HG02610 (cell line): ENCODE data around the gene THNSL1.
"Not testable (repeated sequence)": the region's sequence is repeated elsewhere in the genome, so short reads cannot be mapped to it uniquely, and the experiment has no call there.

Experiments used
- ATAC-seq: cut with Tn5 transposase; IDR thresholded peaks from one replicate; pipeline ENCODE4 v1.9.1; 2021; ENCODE audit warnings: mild to moderate bottlenecking, moderate library complexity; ENCODE audit not compliant: unreplicated experiment

The THNSL1 gene, protein sequence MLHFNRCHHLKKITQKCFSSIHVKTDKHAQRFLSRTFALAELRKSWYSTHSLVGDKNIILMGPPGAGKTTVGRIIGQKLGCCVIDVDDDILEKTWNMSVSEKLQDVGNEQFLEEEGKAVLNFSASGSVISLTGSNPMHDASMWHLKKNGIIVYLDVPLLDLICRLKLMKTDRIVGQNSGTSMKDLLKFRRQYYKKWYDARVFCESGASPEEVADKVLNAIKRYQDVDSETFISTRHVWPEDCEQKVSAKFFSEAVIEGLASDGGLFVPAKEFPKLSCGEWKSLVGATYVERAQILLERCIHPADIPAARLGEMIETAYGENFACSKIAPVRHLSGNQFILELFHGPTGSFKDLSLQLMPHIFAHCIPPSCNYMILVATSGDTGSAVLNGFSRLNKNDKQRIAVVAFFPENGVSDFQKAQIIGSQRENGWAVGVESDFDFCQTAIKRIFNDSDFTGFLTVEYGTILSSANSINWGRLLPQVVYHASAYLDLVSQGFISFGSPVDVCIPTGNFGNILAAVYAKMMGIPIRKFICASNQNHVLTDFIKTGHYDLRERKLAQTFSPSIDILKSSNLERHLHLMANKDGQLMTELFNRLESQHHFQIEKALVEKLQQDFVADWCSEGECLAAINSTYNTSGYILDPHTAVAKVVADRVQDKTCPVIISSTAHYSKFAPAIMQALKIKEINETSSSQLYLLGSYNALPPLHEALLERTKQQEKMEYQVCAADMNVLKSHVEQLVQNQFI

DNA sequence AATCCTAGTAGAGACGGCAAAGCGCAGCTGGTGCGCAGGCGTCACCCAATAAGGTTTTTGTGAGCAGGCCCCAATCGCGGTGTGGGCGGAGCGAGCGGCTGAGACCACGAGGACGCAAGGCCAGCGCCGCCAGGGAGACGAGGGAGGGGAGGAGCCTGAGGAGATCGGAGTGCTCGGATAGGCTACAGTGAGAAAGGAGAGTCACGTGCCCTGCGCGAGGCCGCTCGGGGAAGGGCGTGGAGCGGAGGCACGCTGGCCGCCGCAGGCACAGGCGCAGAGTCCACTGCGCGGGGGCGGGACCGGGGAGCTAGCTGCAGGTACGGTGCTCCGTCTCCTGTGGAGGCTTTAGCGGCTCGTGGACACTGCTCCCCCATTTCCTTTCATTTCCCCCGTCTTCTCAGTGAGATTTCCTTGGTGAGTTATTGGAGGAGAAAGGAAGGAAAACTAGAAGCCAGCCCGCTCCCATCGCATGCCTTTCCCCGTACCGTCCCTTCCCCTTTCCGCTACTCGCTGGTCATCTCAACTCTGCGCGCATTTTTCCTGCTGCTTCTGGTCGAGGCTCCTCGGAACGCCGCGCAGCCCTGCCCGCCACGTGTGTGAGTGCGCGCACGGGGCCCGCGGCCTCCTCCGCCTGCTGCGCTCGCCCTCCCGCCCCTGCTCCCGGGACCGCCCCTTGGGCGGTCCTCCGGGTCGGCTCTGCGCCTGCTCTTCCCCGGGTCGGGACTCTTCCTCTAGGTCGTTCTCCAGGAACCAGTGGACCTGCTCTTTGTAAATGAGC, at the start of gene THNSL1:
TSS of gene THNSL1 (plus strand) at position 237 of the 778 bp plus-strand sequence. CDS start 6,612 bp downstream, outside the sequence.
- peak; percentile 98 for ATAC-seq

DNA sequence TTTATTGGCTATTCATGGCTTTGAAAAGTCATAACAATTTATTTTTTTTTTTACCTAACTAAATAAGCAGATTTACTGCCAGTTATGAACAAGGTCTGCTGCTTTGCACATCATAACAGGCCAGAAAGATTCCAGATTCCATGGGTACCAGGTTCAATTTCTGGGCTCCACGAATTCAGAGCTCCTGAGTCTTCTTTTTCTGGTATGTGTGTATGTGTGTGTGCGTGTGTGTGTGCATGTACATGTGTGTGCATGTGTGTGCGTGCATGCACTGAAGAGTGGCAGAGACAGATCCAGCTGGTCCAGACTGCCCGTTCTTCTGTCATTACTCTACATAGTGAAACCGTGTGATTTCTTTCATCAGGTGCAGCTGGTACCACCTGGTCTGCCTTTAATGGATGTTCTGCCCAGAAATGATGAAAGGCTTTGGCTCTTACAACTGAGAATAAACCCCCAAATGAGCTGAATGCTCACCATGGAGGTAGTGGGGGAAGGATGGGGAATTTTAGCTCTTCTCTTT, 49.4 kb upstream of the THNSL1 start:
- ATAC-seq, result no peak

DNA sequence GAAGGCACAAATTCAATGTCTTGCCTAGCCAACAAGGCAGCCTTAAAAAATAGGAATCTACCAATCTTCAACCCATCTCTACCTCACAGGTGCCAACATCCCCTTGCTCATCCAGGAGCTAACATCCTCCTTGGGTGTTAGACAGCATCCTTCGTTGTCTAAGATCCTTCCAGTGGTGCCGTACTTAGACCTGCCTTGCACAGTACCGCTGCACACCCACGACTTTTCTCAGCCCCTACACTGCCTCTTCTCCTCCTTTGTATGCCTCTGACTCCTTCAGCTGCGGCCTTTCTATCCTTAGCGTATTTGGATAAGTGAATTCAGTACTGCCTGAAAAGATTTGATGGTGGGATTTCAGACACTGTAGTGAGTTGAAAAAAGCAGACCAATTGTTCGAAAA, 48.1 kb upstream of the THNSL1 start:
- ATAC-seq, result no peak

DNA sequence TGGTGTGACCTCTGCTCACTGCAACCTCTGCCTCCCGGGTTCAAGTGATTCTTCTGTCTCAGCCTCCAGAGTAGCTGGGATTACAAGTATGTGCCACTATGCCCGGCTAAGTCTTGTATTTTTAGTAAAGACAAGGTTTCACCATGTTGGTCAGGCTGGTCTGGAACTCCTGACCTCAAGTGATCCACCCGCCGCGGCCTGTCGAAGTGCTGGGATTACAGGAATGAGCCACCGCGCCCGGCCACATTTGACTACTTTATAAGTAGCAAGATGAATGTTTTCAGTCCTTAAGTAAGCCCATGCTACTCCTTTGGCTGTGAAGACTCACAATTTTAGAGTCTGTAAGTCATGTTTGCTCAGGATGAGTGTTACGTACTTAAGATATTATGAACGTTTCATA, 47.5 kb upstream of the THNSL1 start:
- ATAC-seq, result not testable (repeated sequence)

DNA sequence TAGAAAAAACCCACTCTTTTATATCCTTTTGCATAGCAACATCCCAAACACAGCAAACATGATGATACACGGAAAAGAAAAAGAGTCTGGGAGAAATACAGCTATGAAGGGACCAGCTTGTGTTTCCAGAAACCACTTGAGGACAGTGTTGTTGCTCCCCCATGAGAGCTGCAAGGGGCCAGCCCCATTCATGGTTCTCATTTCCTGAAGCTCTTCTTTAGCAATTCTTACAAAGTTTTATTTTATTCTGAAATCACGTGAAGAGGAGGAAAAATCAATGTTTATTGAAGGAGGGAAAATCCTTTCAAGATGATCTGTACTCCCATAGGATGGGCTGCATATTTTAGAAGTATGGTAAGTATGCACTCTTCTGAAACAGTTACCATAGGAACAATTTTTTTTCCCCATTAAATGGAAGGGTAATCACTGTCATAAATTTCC, 46.6 kb upstream of the THNSL1 start:
- ATAC-seq, result no peak

DNA sequence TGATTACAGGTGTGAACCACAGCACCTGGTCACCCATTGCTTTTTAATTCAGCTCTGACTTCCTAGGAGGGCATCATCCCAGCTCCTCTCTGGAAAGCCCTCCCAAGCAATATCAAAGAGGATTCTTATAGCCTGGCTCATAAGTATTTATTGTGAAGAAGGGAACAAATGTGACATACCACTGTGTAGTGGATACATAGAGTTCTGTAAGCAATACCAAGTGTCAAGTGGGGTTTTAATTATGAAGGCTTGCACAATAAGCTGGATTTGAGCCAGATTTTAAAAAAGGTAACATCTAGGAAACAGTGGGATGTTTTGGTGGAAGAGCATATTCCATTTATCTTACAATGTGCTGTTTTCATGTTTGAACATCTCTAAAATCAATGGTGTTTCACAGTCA, 45.0 kb upstream of the THNSL1 start:
- ATAC-seq, result no peak

DNA sequence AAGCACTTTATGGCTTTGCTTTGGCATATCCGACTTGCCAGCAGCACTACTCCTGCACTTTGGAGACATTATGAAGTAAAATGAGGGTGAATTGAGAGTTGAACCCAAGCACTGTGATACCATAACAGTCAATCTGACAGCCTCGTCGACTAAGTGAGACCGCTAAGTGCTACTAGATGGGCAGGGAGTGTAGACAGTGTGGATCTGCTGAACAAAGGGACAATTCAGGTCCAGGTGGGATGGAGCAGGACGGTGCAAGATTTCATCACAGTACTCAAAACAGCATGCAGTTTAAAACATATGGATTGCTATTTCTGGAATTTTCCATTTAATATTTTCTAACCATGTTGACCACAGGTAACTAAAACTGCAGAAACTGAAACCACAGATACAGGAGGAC, 43.2 kb upstream of the THNSL1 start:
- no peak for ATAC-seq

DNA sequence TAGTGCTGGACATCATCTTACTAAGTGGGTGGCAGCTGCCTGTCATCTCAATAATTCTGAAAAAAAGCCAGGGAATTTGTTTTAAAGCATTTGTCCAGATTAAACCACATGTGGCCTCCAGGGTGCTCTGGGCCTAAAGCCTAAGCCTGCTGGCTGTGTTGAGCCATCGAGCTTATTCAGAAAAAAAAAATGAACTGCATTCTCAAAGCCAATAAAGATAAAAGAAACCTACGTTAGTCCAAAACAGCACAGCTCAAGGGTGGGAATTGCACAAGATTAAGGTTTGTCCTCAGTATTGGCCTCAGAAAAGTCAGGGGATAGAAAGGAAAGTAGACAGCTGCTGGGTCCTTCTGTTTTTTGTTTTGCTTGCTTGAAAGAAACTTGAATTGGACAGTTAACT, 41.4 kb upstream of the THNSL1 start:
- ATAC-seq, result no peak

DNA sequence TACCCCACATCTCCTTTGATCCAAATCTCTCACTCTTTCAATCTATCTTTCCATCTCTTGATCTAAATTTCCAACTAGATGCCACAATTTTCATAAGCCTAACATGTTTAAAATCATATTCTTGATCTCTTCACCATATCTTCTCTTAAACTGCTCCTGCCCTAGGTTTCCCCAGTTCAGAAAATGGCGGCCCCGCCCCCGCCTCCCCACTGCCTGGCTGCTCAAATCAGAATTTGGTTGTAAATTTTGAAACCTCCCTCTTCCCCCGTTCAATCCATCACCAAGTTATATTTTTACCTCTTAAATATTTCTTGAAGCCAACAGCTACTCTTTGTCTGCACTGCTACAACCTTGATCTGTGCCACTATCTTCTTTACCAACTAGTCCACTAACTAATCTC, 36.7 kb upstream of the THNSL1 start:
- ATAC-seq, result no peak

DNA sequence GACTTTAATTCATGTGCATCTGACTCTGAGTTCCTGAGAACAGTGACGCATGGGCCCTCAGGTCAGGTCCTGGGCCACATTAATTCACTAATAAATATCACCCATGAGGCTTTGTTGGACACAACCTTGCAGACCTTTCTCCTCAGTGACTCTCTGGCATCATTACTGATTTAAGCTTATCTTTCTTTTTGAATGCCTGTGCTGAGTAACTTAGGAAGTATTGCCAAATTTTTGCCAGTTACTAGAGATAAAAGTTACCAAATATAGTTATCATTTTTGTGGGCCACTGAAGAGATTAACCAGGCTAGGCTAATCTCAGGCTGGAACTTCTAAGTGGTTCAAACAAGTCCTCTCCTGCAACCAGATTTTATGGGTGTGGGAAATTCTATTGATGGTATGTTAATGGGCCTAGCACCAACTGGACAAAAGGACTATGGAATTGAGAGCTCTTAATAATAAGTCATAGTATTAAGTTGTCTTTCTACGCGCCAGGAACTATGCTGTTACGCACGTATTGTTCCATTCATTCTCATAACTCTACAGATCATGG, 35.2 kb upstream of the THNSL1 start:
- no peak for ATAC-seq

DNA sequence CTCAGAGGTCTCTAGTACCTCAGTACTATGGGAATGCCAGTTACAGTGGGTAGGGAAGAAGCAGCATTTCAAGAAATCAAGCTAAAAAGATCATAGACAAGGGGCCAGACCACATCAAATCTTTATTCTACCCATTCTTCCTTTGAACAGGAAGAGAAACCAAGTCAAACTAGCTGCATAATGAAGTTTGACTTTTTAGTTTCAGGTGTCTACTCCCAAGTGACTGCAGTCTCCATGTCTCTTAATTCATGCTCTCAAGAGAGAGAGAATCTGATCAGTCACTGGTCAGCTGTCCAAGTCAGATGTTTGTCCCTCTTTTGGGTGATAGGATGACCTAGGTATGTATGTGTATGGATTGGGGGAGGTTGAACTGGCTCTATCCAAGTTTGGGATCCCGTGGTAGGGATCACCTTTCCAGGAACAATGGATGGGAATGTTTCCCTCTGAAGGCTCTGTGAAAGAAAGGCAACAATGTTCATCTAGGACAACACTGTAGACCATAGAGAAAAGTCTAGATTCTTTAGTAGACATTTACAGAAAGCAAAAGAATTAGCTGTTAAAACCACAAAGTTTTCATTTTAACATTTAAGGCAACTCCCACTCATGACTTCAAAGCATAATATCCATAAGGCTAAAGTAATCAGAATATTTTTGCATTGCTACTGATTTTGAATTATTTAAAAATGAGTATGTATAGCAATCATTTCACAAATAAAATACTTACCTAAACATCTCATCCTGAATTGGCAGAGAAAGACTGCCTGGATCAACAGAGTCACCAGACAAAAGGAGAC, 33.9 kb upstream of the THNSL1 start:
- ATAC-seq, result peak; percentile 77

DNA sequence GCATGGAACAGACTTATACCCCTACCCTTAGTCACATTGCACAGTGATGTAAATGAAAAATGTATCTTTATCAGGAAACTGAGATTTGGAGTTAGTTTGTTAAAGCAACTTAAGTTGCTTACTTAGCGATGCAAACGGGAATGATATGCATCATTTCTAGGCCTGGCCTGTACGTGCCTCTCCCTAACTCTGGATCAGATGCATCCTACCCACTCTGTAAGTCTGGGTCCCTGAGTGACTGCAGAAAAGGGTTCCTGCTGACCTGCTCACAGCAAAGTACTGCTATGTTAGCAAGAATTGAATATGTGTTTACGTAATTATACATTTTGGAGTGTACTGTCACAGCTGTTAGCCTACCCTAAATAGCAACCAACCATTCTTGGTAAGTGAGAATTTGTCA, 33.3 kb upstream of the THNSL1 start:
- ATAC-seq, result peak; percentile 3

DNA sequence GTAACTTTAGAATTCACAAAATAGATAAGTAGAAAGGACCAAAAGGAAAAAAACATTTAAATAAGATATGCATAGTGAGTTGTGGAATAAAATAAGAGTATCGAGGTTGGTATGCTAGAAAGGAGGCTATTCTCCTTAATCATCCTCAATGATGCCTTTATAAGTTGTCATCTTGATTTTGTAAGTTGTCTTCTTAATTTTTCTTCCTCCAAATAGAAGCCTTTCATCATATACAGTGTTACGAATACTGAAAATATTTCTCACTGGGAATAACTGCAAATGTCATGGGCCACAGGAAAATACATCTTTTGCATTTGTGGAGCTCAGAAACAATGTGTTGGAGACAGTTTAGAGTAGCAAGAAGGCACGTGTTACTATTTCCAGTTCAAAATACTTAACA, 32.5 kb upstream of the THNSL1 start:
- ATAC-seq, result no peak

DNA sequence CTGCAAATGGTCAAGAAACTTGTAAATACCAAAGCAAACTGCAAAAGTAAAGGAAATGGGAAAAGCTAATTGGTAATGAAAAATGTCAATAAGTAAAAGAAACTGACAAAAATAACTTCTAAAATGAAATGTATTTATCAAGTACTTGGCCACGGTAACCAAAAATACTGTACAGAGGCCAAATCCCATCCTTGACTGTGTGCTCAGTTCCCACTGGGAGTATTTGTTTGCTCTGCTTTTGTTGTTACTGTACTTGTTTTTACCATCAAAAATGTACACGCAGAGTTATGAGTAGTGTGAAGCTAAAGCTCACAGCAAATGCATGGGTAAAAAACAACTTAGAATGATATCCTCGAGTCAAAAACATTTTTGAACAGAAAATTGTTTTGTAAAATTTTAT, 31.5 kb upstream of the THNSL1 start:
- ATAC-seq, result no peak

DNA sequence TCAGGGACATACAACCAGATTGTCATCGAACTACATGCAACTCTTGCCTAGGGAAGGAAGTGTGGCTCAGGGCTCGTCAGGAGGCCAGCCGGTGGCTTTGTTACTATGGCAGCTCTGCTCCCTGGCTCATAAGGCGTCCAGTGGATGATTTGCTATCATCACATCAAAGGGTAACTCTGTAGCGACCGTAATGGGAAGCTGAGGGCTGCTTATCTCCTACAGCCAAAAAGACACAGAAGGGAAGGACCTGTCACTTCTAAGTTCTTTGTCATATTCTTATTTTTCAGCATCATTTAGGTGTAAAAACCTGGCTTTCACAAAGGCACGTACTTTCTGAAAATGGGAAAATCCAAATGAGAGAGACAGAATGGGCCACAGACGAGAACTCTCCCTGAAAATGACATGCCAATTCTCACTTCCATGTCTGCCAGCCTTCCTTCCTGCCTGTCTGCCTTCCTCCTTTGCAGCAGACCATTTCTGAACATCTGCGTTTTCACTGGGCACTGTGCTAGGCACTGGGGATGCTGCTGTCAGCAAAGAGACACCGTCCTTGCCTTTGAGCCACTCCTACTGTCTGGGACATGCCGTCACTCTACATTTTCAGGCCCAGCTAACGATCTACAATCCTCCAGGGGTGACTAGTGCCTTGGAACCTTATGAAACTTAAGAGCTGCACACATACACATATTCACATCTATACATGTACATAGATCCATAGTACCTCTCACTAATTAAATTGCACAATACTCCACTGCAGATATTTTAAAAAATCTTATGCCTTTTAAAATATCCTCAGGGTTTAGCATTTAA, 27.4 kb upstream of the THNSL1 start:
- no peak for ATAC-seq

DNA sequence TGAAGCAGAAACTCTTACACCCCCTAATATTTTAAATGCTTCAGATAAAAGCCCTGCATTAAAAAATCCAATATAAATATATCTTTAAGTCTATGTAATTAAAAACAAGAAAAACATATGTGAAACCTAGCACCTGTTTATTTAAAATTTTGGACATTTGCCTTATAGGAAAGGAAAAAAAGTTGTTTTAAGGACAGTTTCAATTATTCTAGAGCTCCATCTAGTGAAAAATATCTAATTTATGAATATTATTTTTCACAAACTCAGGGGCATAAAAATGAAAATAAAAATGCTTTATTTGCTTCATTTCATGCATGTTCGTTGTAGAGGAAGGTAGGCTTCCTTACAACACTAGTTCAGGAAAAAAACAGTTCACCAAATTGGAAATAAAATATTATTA, 26.5 kb upstream of the THNSL1 start:
- no peak for ATAC-seq

DNA sequence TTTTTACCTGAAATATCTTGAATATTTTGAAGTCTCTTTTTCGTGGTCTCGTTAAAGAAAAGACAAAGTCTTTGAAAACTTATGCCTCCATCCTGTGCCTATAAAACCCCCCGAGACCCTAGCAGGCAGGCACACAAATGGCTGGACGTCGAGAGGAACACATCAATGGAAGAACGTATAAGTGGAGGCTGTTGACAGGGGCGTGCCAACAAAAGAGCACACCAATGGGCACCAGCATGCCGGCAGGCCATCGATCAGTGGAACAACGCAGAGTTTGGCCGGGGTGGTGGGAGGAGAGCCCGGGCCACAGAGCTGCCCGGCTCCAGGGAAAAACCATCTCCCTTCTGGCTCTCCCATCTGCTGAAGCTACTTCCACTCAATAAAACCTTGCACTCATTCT, 25.1 kb upstream of the THNSL1 start:
- ATAC-seq, result no peak

DNA sequence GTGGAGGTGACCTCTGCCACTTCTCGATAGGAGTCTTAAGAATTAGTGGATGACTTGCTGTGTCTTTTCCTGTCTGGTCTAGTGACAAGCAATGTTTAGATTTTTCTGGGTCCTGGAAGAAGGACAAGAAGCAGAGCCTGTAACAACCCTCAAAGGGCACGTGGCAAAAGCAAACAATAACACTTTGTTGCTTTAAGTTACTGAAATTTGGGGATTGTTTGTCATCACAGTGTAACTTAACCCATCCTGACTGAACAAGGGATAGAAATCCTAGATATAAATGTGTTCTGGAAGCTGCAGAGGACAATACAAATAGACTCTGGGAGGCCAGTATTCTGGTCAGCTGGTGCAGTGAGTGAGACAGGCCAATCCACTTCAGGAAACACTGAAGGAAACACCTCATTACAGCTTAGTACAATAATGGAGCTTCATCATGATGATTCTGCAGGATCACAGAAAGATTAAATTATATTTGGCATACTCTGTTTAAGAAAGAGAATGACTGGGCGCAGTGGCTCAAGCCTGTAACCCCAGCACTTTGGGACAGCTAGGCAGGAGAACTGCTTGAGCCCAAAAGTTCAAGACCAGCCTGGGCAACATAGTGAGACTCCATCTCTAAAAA, 23.8 kb upstream of the THNSL1 start:
- no peak for ATAC-seq
